ENCODE measurements around the gene R3HDM4.
A peak's percentile ranks its signal among the peaks of the same experiment; 100 is the strongest.

The R3HDM4 gene

GRCh38 chr19:929203-929890 is 16.3 kb upstream of the R3HDM4 start:
- Histone ChIP-seq H3K79me1 (ENCODE audit: low read length) (peaks cover 6% of the 10 kb centered on the region), H3K36me3 (ENCODE audit: control insufficient read depth, insufficient read depth, low read length) (peaks cover 2% of the 10 kb centered on the region), H3K9ac (ENCODE audit: low read length) (no peak overlapping the region), H2BK120ac (ENCODE audit: low read depth, low read length) (no peak overlapping the region), H3K27me3 (ENCODE audit: insufficient read depth, low read length, poor library complexity) (no peaks in the 10 kb centered on the region), H2BK5ac (ENCODE audit: low read length) (no peak overlapping the region), H3K56ac (ENCODE audit: low read length) (no peak overlapping the region), H3K4me3 (ENCODE audit: low read length) (no peak overlapping the region), H3K27ac (ENCODE audit: low read depth, low read length) (no peak overlapping the region), H3K79me2 (ENCODE audit: control insufficient read depth, insufficient read depth, low read length) (peaks cover 51% of the 10 kb centered on the region), H4K8ac (ENCODE audit: low read depth, low read length) (no peak overlapping the region), H2AK5ac (ENCODE audit: low read length) (no peak overlapping the region), H3K4ac (ENCODE audit: low read depth, low read length) (no peak overlapping the region), H3K4me2 (ENCODE audit: low read length) (no peak overlapping the region), H3K18ac (ENCODE audit: low read length) (no peak overlapping the region), H3K23ac (ENCODE audit: low read length) (no peak overlapping the region), H4K5ac (ENCODE audit: low read length) (no peak overlapping the region), H2BK15ac (replicated peaks; ENCODE audit: low read depth) (no peak overlapping the region), H3K4me1 (ENCODE audit: control insufficient read depth, low read depth, low read length) (no peaks in the 10 kb centered on the region)
- no CpG with 5 or more reads among the region's 51 CpGs for WGBS (ENCODE audit: extremely low coverage, insufficient coverage, low lambda C conversion rate)
- no peak for DNase-seq

GRCh38 chr19:928471-929202 is 15.6 kb upstream of the R3HDM4 start:
- Histone ChIP-seq H3K4me3 (ENCODE audit: low read length) (no peak overlapping the region), H3K27ac (ENCODE audit: low read depth, low read length) (no peak overlapping the region), H3K56ac (ENCODE audit: low read length) (peak overlapping the region; percentile 15), H2BK15ac (replicated peaks; ENCODE audit: low read depth) (no peak overlapping the region), H3K4me1 (ENCODE audit: control insufficient read depth, low read depth, low read length) (no peaks in the 10 kb centered on the region), H3K23ac (ENCODE audit: low read length) (no peak overlapping the region), H3K9ac (ENCODE audit: low read length) (peak overlapping the region; percentile 27), H3K18ac (ENCODE audit: low read length) (no peak overlapping the region), H3K79me1 (ENCODE audit: low read length) (peaks cover 6% of the 10 kb centered on the region), H2BK120ac (ENCODE audit: low read depth, low read length) (no peak overlapping the region), H4K5ac (ENCODE audit: low read length) (no peak overlapping the region), H4K8ac (ENCODE audit: low read depth, low read length) (no peak overlapping the region), H3K27me3 (ENCODE audit: insufficient read depth, low read length, poor library complexity) (no peaks in the 10 kb centered on the region), H3K4ac (ENCODE audit: low read depth, low read length) (no peak overlapping the region), H3K79me2 (ENCODE audit: control insufficient read depth, insufficient read depth, low read length) (peaks cover 44% of the 10 kb centered on the region), H2BK5ac (ENCODE audit: low read length) (no peak overlapping the region), H3K36me3 (ENCODE audit: control insufficient read depth, insufficient read depth, low read length) (peaks cover 2% of the 10 kb centered on the region), H3K4me2 (ENCODE audit: low read length) (no peak overlapping the region), H2AK5ac (ENCODE audit: low read length) (no peak overlapping the region)
- whole genome bisulfite sequencing (ENCODE audit: extremely low coverage, insufficient coverage, low lambda C conversion rate) = no CpG with 5 or more reads among the region's 18 CpGs
- no peak for DNase-seq

- Histone ChIP-seq H3K4me3 (ENCODE audit: low read length) (no peak overlapping the region), H2BK120ac (ENCODE audit: low read depth, low read length) (peak overlapping the region; percentile 96), H4K5ac (ENCODE audit: low read length) (no peak overlapping the region), H3K27ac (ENCODE audit: low read depth, low read length) (peak overlapping the region; percentile 36), H3K23ac (ENCODE audit: low read length) (peak overlapping the region; percentile 45), H3K9ac (ENCODE audit: low read length) (peak overlapping the region; percentile 78), H3K4me2 (ENCODE audit: low read length) (peak overlapping the region; percentile 18), H3K79me1 (ENCODE audit: low read length) (peaks cover 6% of the 10 kb centered on the region), H2BK5ac (ENCODE audit: low read length) (peak overlapping the region; percentile 49), H2AK5ac (ENCODE audit: low read length) (no peak overlapping the region), H3K18ac (ENCODE audit: low read length) (peak overlapping the region; percentile 100), H3K27me3 (ENCODE audit: insufficient read depth, low read length, poor library complexity) (no peaks in the 10 kb centered on the region), H3K56ac (ENCODE audit: low read length) (peak overlapping the region; percentile 89), H3K36me3 (ENCODE audit: control insufficient read depth, insufficient read depth, low read length) (peaks cover 2% of the 10 kb centered on the region), H2BK15ac (replicated peaks; ENCODE audit: low read depth) (no peak overlapping the region), H4K8ac (ENCODE audit: low read depth, low read length) (peak overlapping the region; percentile 76), H3K4ac (ENCODE audit: low read depth, low read length) (peak overlapping the region; percentile 99), H3K79me2 (ENCODE audit: control insufficient read depth, insufficient read depth, low read length) (peaks cover 37% of the 10 kb centered on the region), H3K4me1 (ENCODE audit: control insufficient read depth, low read depth, low read length) (no peaks in the 10 kb centered on the region)
- DNase-seq = no peak
- WGBS (ENCODE audit: extremely low coverage, insufficient coverage, low lambda C conversion rate) = no CpG with 5 or more reads among the region's 12 CpGs
These were observed 14.9 kb upstream of the R3HDM4 start for GRCh38 chr19:927780-928401.

- peak overlapping the region; percentile 29 for H3K4me2 ChIP-seq (ENCODE audit: low read length)
- H4K5ac ChIP-seq (ENCODE audit: low read length) = no peak overlapping the region
- no peak overlapping the region for H2AK5ac ChIP-seq (ENCODE audit: low read length)
- peaks cover 32% of the 10 kb centered on the region for H3K79me2 ChIP-seq (ENCODE audit: control insufficient read depth, insufficient read depth, low read length)
- peak overlapping the region; percentile 89 for H3K56ac ChIP-seq (ENCODE audit: low read length)
- no peak overlapping the region for H3K23ac ChIP-seq (ENCODE audit: low read length)
- peak overlapping the region; percentile 96 for H2BK120ac ChIP-seq (ENCODE audit: low read depth, low read length)
- H2BK5ac ChIP-seq (ENCODE audit: low read length) = peak overlapping the region; percentile 49
- no peaks in the 10 kb centered on the region for H3K4me1 ChIP-seq (ENCODE audit: control insufficient read depth, low read depth, low read length)
- no CpG with 5 or more reads among the region's 15 CpGs for WGBS (ENCODE audit: extremely low coverage, insufficient coverage, low lambda C conversion rate)
- peaks cover 6% of the 10 kb centered on the region for H3K79me1 ChIP-seq (ENCODE audit: low read length)
- peak overlapping the region; percentile 92 for H3K27ac ChIP-seq (ENCODE audit: low read depth, low read length)
- DNase-seq = peak; percentile 67
- H3K27me3 ChIP-seq (ENCODE audit: insufficient read depth, low read length, poor library complexity) = no peaks in the 10 kb centered on the region
- H3K4ac ChIP-seq (ENCODE audit: low read depth, low read length) = peak overlapping the region; percentile 99
- H3K18ac ChIP-seq (ENCODE audit: low read length) = peak overlapping the region; percentile 100
- peaks cover 2% of the 10 kb centered on the region for H3K36me3 ChIP-seq (ENCODE audit: control insufficient read depth, insufficient read depth, low read length)
- H3K4me3 ChIP-seq (ENCODE audit: low read length) = peak overlapping the region; percentile 22
- H4K8ac ChIP-seq (ENCODE audit: low read depth, low read length) = peak overlapping the region; percentile 76
- peak overlapping the region; percentile 78 for H3K9ac ChIP-seq (ENCODE audit: low read length)
- no peak overlapping the region for H2BK15ac ChIP-seq (replicated peaks; ENCODE audit: low read depth)
These were observed 14.3 kb upstream of the R3HDM4 start for GRCh38 chr19:927351-927779.

GRCh38 chr19:926589-927350 is 13.8 kb upstream of the R3HDM4 start:
- peak overlapping the region; percentile 91 for H3K4me3 ChIP-seq (ENCODE audit: low read length)
- H3K9ac ChIP-seq (ENCODE audit: low read length) = peak overlapping the region; percentile 93
- H3K18ac ChIP-seq (ENCODE audit: low read length) = peak overlapping the region; percentile 100
- no peak overlapping the region for H2BK15ac ChIP-seq (replicated peaks; ENCODE audit: low read depth)
- peaks cover 5% of the 10 kb centered on the region for H3K79me1 ChIP-seq (ENCODE audit: low read length)
- H2BK5ac ChIP-seq (ENCODE audit: low read length) = no peak overlapping the region
- peak overlapping the region; percentile 89 for H3K56ac ChIP-seq (ENCODE audit: low read length)
- H4K5ac ChIP-seq (ENCODE audit: low read length) = no peak overlapping the region
- H2AK5ac ChIP-seq (ENCODE audit: low read length) = no peak overlapping the region
- H3K4ac ChIP-seq (ENCODE audit: low read depth, low read length) = peak overlapping the region; percentile 99
- H3K27me3 ChIP-seq (ENCODE audit: insufficient read depth, low read length, poor library complexity) = no peaks in the 10 kb centered on the region
- H4K8ac ChIP-seq (ENCODE audit: low read depth, low read length) = peak overlapping the region; percentile 76
- H3K23ac ChIP-seq (ENCODE audit: low read length) = no peak overlapping the region
- H2BK120ac ChIP-seq (ENCODE audit: low read depth, low read length) = peak overlapping the region; percentile 96
- WGBS (ENCODE audit: extremely low coverage, insufficient coverage, low lambda C conversion rate) = no CpG with 5 or more reads among the region's 52 CpGs
- H3K79me2 ChIP-seq (ENCODE audit: control insufficient read depth, insufficient read depth, low read length) = peaks cover 26% of the 10 kb centered on the region
- peaks cover 2% of the 10 kb centered on the region for H3K36me3 ChIP-seq (ENCODE audit: control insufficient read depth, insufficient read depth, low read length)
- H3K4me1 ChIP-seq (ENCODE audit: control insufficient read depth, low read depth, low read length) = no peaks in the 10 kb centered on the region
- DNase-seq = peak; percentile 69
- peak overlapping the region; percentile 31 for H3K4me2 ChIP-seq (ENCODE audit: low read length)
- peak overlapping the region; percentile 92 for H3K27ac ChIP-seq (ENCODE audit: low read depth, low read length)
